ENCODE results near the gene CCDC116. TPM values are rescaled to one million over a fixed set of nuclear protein-coding genes. Genes with fewer than 3 reads are reported as not detected.

Gene CCDC116
- total RNA-seq, 5 donors from 2014 or later (not counting 1 experiment from before 2014, with no cell fraction given), result 0.16 to 0.79 (median 0.66) TPM; not detected in 1

GRCh38 chr22:21629255-21630149, 3.1 kb upstream of the CCDC116 start, which contains the start of gene YDJC:
Gene YDJC, minus strand, starts transcription at chr22:21630022. Its CDS starts 8 bp downstream, at chr22:21630014.
- H3K27ac ChIP-seq (ENCODE audit: low read length), result peak within 1 kb of the TSS; percentile 89
- peaks cover 7 to 60% of the 10 kb centered on the region in 2 experiments for H3K4me1 ChIP-seq (ENCODE audit: control insufficient read depth in 1 of 2, extremely low read depth in 1 of 2, insufficient read depth in 2 of 2, low read length in 2 of 2)
- Mint-ChIP-seq H3K27me3 (no peaks in the 10 kb centered on the region), H3K27ac (peak within 1 kb of the TSS; percentile 86 to 92), H3K4me3 (peak within 1 kb of the TSS; percentile 87 to 91 (median 91)), H3K4me1 (peaks cover 40 to 53% (median 41%) of the 10 kb centered on the region in 3 donors), H3K36me3 (peaks cover 10% of the 10 kb centered on the region), H3K9me3 (no peaks in the 10 kb centered on the region)
- H3K36me3 ChIP-seq (ENCODE audit: control insufficient read depth in 2 of 2, extremely low read depth in 1 of 2, insufficient read depth in 1 of 2, low read length in 1 of 2), result peaks cover 0 to 22% of the 10 kb centered on the region in 2 donors
- DNase-seq (peak; percentile 85 to 98 (median 91)), ATAC-seq (replicated peaks in 1 of 4) (peak; percentile 88 to 91 (median 88))
- H3K27me3 ChIP-seq (replicated peaks in 1 of 2; ENCODE audit: control insufficient read depth in 2 of 2, extremely low read depth in 1 of 2, insufficient read depth in 2 of 2, low read length in 1 of 2), result no peaks in the 10 kb centered on the region
- H3K4me3 ChIP-seq (ENCODE audit: control insufficient read depth in 1 of 2, extremely low read depth in 1 of 2, low read length in 1 of 2), result peak within 1 kb of the TSS; percentile 75 to 99
- under 1% methylated on average over 92 of the region's 93 CpGs for WGBS (ENCODE audit: insufficient coverage)
- CTCF ChIA-PET, result interaction anchor here (0.5 to 2.1 kb wide), 18 partner anchors 8 to 138 kb away, joined by 3 to 51 read pairs (median 3); partner anchors contain the start of gene SDF2L1 (in 1 of the 2)
- POLR2A ChIA-PET, result interaction anchor here (0.6 to 1.5 kb wide), 3 partner anchors 13 to 238 kb away, joined by 3 to 9 read pairs (median 3); partner anchors contain the start of genes MAPK1 (in 1 of the 2) and SDF2L1 (in 1 of the 2)
- H3K9me3 ChIP-seq, result no peaks in the 10 kb centered on the region

DNA sequence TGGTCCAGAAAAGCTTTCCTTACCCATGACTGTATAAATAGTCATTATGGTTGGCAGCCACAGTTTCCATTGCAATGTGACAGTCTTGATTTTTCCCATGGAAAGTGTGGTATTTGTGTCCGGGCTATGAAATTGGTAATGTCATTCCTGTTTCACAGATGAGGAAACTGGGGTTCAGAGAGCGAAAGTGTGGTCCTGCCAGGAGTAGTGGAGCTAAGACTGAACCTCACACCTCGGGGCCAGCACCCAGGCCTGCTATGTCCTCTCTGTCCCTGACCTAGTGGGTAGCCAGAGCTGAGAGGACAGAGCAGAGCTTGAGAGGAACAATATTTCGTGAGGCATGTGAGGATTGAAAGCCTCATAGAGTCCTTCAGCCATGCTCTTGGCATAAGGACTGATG, 1.5 kb upstream of the CCDC116 start:
- Histone ChIP-seq H3K4me1 (ENCODE audit: control insufficient read depth in 1 of 2, extremely low read depth in 1 of 2, insufficient read depth in 2 of 2, low read length in 2 of 2) (peaks cover 7 to 50% of the 10 kb centered on the region in 2 experiments), H3K36me3 (ENCODE audit: control insufficient read depth in 2 of 2, extremely low read depth in 1 of 2, insufficient read depth in 1 of 2, low read length in 1 of 2) (peaks cover 0 to 21% of the 10 kb centered on the region in 2 donors), H3K27me3 (replicated peaks in 1 of 2; ENCODE audit: control insufficient read depth in 2 of 2, extremely low read depth in 1 of 2, insufficient read depth in 2 of 2, low read length in 1 of 2) (peaks cover 0 to 4% of the 10 kb centered on the region in 2 experiments), H3K9me3 (no peaks in the 10 kb centered on the region), H3K27ac (ENCODE audit: low read length) (no peak overlapping the region), H3K4me3 (ENCODE audit: control insufficient read depth in 1 of 2, extremely low read depth in 1 of 2, low read length in 1 of 2) (no peak overlapping the region)
- POLR2A ChIA-PET, result interaction anchor here in 1 of 2 donors (1.1 kb wide), 1 partner anchor 17 kb away, joined by 3 read pairs; no protein-coding TSS in a partner anchor
- Mint-ChIP-seq H3K4me3 (peak overlapping the region; percentile 56 to 87 (median 59)), H3K4me1 (peaks cover 29 to 41% (median 32%) of the 10 kb centered on the region in 3 donors), H3K27me3 (no peaks in the 10 kb centered on the region), H3K9me3 (no peaks in the 10 kb centered on the region), H3K36me3 (peaks cover 10% of the 10 kb centered on the region), H3K27ac (no peak overlapping the region)
- WGBS (ENCODE audit: insufficient coverage), result 100% methylated on average over 2 of the region's 4 CpGs
- CTCF ChIA-PET, result interaction anchor here (0.6 to 3.1 kb wide), 10 partner anchors 12 to 711 kb away, joined by 3 to 33 read pairs (median 3); partner anchors contain the start of genes PPIL2 (in 1 of the 2), SDF2L1 (in 1 of the 2) and UBE2L3 (in 1 of the 2)
- DNase-seq (no peak), ATAC-seq (replicated peaks in 1 of 4) (no peak)

GRCh38 chr22:21632931-21633330, 371 bp downstream of the CCDC116 start:
- peaks cover 3 to 31% of the 10 kb centered on the region in 2 experiments for H3K4me1 ChIP-seq (ENCODE audit: control insufficient read depth in 1 of 2, extremely low read depth in 1 of 2, insufficient read depth in 2 of 2, low read length in 2 of 2)
- H3K9me3 ChIP-seq, result no peaks in the 10 kb centered on the region
- H3K27ac ChIP-seq (ENCODE audit: low read length), result no peak overlapping the region
- CTCF ChIA-PET, result interaction anchor here (0.5 to 3.1 kb wide), 3 partner anchors 10 to 14 kb away, joined by 3 to 33 read pairs (median 5); partner anchors contain the start of gene SDF2L1 (in 1 of the 2)
- H3K9me3 Mint-ChIP-seq, result no peaks in the 10 kb centered on the region
- ATAC-seq (replicated peaks in 1 of 4) (no peak), DNase-seq (no peak)
- H3K27ac Mint-ChIP-seq, result no peak overlapping the region
- 96% methylated on average over 18 of the region's 18 CpGs for WGBS (ENCODE audit: insufficient coverage)
- H3K4me1 Mint-ChIP-seq, result peaks cover 15 to 24% (median 15%) of the 10 kb centered on the region in 3 donors
- no peak overlapping the region for H3K4me3 ChIP-seq (ENCODE audit: control insufficient read depth in 1 of 2, extremely low read depth in 1 of 2, low read length in 1 of 2)
- no peaks in the 10 kb centered on the region for H3K27me3 Mint-ChIP-seq
- peak overlapping the region in 1 of 3 donors; percentile 6 for H3K4me3 Mint-ChIP-seq
- peaks cover 5% of the 10 kb centered on the region for H3K36me3 Mint-ChIP-seq
- H3K36me3 ChIP-seq (ENCODE audit: control insufficient read depth in 2 of 2, extremely low read depth in 1 of 2, insufficient read depth in 1 of 2, low read length in 1 of 2), result peaks cover 0 to 7% of the 10 kb centered on the region in 2 donors
- POLR2A ChIA-PET, result no interaction called here
- peaks cover 0 to 4% of the 10 kb centered on the region in 2 experiments for H3K27me3 ChIP-seq (replicated peaks in 1 of 2; ENCODE audit: control insufficient read depth in 2 of 2, extremely low read depth in 1 of 2, insufficient read depth in 2 of 2, low read length in 1 of 2)

DNA sequence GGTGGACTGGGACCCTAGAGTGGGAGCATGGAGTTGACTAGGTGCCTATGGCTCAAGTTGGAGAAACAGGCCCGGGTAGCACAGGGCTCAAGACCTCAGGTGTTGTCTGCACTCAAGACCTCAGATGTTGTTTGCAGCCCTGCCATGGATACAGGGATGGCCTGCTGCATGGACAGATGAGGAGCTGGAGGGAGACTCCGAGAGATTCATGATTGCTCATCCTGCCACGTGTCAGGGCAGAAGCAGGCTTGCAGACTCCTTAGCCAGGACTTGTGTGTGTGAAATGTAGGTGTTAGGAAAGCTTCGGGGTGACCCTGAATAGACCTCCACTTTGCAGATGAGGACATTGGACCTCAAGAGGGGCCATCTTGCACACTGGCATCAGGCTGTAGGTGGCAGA, 921 bp downstream of the CCDC116 start:
- Histone ChIP-seq H3K4me1 (ENCODE audit: control insufficient read depth in 1 of 2, extremely low read depth in 1 of 2, insufficient read depth in 2 of 2, low read length in 2 of 2) (peaks cover 0 to 25% of the 10 kb centered on the region in 2 experiments), H3K27ac (ENCODE audit: low read length) (no peak overlapping the region), H3K4me3 (ENCODE audit: control insufficient read depth in 1 of 2, extremely low read depth in 1 of 2, low read length in 1 of 2) (no peak overlapping the region), H3K9me3 (no peaks in the 10 kb centered on the region), H3K27me3 (replicated peaks in 1 of 2; ENCODE audit: control insufficient read depth in 2 of 2, extremely low read depth in 1 of 2, insufficient read depth in 2 of 2, low read length in 1 of 2) (peaks cover 0 to 4% of the 10 kb centered on the region in 2 experiments), H3K36me3 (ENCODE audit: control insufficient read depth in 2 of 2, extremely low read depth in 1 of 2, insufficient read depth in 1 of 2, low read length in 1 of 2) (peaks cover 0 to 1% of the 10 kb centered on the region in 2 donors)
- Mint-ChIP-seq H3K4me1 (peaks cover 9 to 19% (median 10%) of the 10 kb centered on the region in 3 donors), H3K9me3 (no peaks in the 10 kb centered on the region), H3K4me3 (no peak overlapping the region), H3K27ac (no peak overlapping the region), H3K27me3 (no peaks in the 10 kb centered on the region), H3K36me3 (no peaks in the 10 kb centered on the region)
- CTCF ChIA-PET, result interaction anchor here in 1 of 2 donors (0.9 kb wide), 1 partner anchor 8 kb away, joined by 6 read pairs; the partner anchor contains the start of gene SDF2L1
- POLR2A ChIA-PET, result no interaction called here
- 94% methylated on average over 3 of the region's 4 CpGs for WGBS (ENCODE audit: insufficient coverage)
- ATAC-seq (replicated peaks in 1 of 4), result no peak
- no peak for DNase-seq

DNA sequence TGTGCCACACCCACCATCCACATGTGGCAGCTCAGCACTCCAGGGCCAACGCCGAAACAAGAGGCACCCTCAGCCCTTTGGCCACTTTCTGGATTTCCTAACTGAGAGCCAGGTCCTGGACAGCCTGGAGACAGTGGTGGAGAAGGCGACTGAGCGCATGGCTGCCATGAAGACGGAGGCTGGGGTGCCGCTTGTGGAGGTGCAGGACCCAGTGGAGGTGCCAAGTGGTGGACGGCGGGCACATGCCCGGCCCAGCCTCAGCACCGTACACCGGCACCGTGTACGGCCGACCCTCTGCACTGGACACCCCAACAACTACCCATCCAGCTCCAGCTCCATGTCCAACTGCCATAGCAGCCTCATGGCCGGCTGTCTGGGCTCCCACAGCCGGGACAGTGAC, 1.5 kb downstream of the CCDC116 start:
- Histone ChIP-seq H3K4me1 (ENCODE audit: control insufficient read depth in 1 of 2, extremely low read depth in 1 of 2, insufficient read depth in 2 of 2, low read length in 2 of 2) (peaks cover 0 to 19% of the 10 kb centered on the region in 2 experiments), H3K27me3 (replicated peaks in 1 of 2; ENCODE audit: control insufficient read depth in 2 of 2, extremely low read depth in 1 of 2, insufficient read depth in 2 of 2, low read length in 1 of 2) (peaks cover 0 to 4% of the 10 kb centered on the region in 2 experiments), H3K36me3 (ENCODE audit: control insufficient read depth in 2 of 2, extremely low read depth in 1 of 2, insufficient read depth in 1 of 2, low read length in 1 of 2) (no peaks in the 10 kb centered on the region), H3K27ac (ENCODE audit: low read length) (no peak overlapping the region), H3K9me3 (no peaks in the 10 kb centered on the region), H3K4me3 (ENCODE audit: control insufficient read depth in 1 of 2, extremely low read depth in 1 of 2, low read length in 1 of 2) (no peak overlapping the region)
- DNase-seq (no peak), ATAC-seq (replicated peaks in 1 of 4) (no peak)
- H3K27ac Mint-ChIP-seq, result no peak overlapping the region
- H3K4me1 Mint-ChIP-seq, result peaks cover 9 to 18% (median 9%) of the 10 kb centered on the region in 3 donors
- ChIA-PET POLR2A (no interaction called here), CTCF (interaction anchor here in 1 of 2 donors (0.9 kb wide), 1 partner anchor 8 kb away, joined by 6 read pairs; the partner anchor contains the start of gene SDF2L1)
- H3K9me3 Mint-ChIP-seq, result no peaks in the 10 kb centered on the region
- no peaks in the 10 kb centered on the region for H3K36me3 Mint-ChIP-seq
- H3K4me3 Mint-ChIP-seq, result no peak overlapping the region
- WGBS (ENCODE audit: insufficient coverage), result 92% methylated on average over 15 of the region's 16 CpGs
- H3K27me3 Mint-ChIP-seq, result no peaks in the 10 kb centered on the region

- H3K27ac Mint-ChIP-seq, result no peak overlapping the region
- WGBS (ENCODE audit: insufficient coverage), result 88% methylated on average over 19 of the region's 19 CpGs
- H3K4me3 ChIP-seq (ENCODE audit: control insufficient read depth in 1 of 2, extremely low read depth in 1 of 2, low read length in 1 of 2), result no peak overlapping the region
- peaks cover 0 to 16% of the 10 kb centered on the region in 2 experiments for H3K4me1 ChIP-seq (ENCODE audit: control insufficient read depth in 1 of 2, extremely low read depth in 1 of 2, insufficient read depth in 2 of 2, low read length in 2 of 2)
- no peaks in the 10 kb centered on the region for H3K36me3 ChIP-seq (ENCODE audit: control insufficient read depth in 2 of 2, extremely low read depth in 1 of 2, insufficient read depth in 1 of 2, low read length in 1 of 2)
- H3K9me3 Mint-ChIP-seq, result no peaks in the 10 kb centered on the region
- ChIA-PET POLR2A (no interaction called here), CTCF (no interaction called here)
- no peaks in the 10 kb centered on the region for H3K9me3 ChIP-seq
- H3K4me1 Mint-ChIP-seq, result peaks cover 8 to 16% (median 9%) of the 10 kb centered on the region in 3 donors
- DNase-seq (no peak), ATAC-seq (replicated peaks in 1 of 4) (no peak)
- no peak overlapping the region for H3K4me3 Mint-ChIP-seq
- H3K27ac ChIP-seq (ENCODE audit: low read length), result no peak overlapping the region
- no peaks in the 10 kb centered on the region for H3K27me3 Mint-ChIP-seq
- no peaks in the 10 kb centered on the region for H3K36me3 Mint-ChIP-seq
- H3K27me3 ChIP-seq (replicated peaks in 1 of 2; ENCODE audit: control insufficient read depth in 2 of 2, extremely low read depth in 1 of 2, insufficient read depth in 2 of 2, low read length in 1 of 2), result peaks cover 0 to 8% of the 10 kb centered on the region in 2 experiments
Measured at GRCh38 chr22:21634844-21635243, 2.3 kb downstream of the CCDC116 start.

Measured in T-cell (primary cell).